Endothelial cell of umbilical vein (primary cell): Measurements from ENCODE around the gene GRM4. TPM values are rescaled to one million over a fixed set of nuclear protein-coding genes. Genes with fewer than 3 reads are reported as not detected.
"Not testable (repeated sequence)": the region's sequence is repeated elsewhere in the genome, so short reads cannot be mapped to it uniquely, and the experiment has no call there.

ENCODE experiments used
- BruUV-seq: library from RNA; stranded (reverse); fragments of 400-500 nt; replicated peaks from 2 replicates; lab custom pipeline; 2021; lab: Mats Ljungman, UMichigan
- CTCF ChIA-PET: fragments of 300-600, 350-600 bp; sonication (Branson Sonifier 250); formaldehyde crosslinking; loops from one replicate; lab custom pipeline; 2021; ENCODE audit warnings: antibody characterized with exemption, inconsistent platforms; lab: Charles Lee
- POLR2A ChIA-PET: fragments of 300-600, 350-600 bp; sonication (Branson Sonifier 250); formaldehyde crosslinking; loops from one replicate; lab custom pipeline; 2021; ENCODE audit warnings: antibody characterized with exemption, inconsistent platforms; lab: Charles Lee
- DNase-seq: peaks from one replicate; pipeline ENCODE4 v3.0.0-alpha.2; 2011; ENCODE audit warnings: low read depth, low spot score
- FAIRE-seq: peaks from 2 replicates; lab custom pipeline; 2011; peaks lifted over from hg19 to GRCh38; lab: Jason Lieb, UNC
- H2AFZ ChIP-seq: 2 replicates; pipeline ENCODE4 v1.6.0; 2012; ENCODE audit warnings: low read depth, low read length, control low read depth, inconsistent platforms
- H3K27ac ChIP-seq: 2 replicates; pipeline ENCODE4 v1.5.1; 2011; ENCODE audit warnings: low read depth, mild to moderate bottlenecking, control low read depth, low read length, moderate library complexity; ENCODE audit not compliant: insufficient read depth
- H3K27me3 ChIP-seq, 2 experiments: 2 replicates each; pipeline versions ENCODE4 v1.6.0 to v1.6.1; 2011; ENCODE audit warnings: low read length in 2 of 2, mixed read lengths in 1 of 2; ENCODE audit not compliant: control insufficient read depth in 2 of 2, insufficient read depth in 2 of 2
- H3K36me3 ChIP-seq, 2 experiments: 2 replicates in 1 of 2; 3 replicates in 1 of 2; pipeline ENCODE4 v1.5.1; 2011; ENCODE audit warnings: low read length in 2 of 2, mild to moderate bottlenecking in 1 of 2, moderate library complexity in 1 of 2; ENCODE audit not compliant: control insufficient read depth in 2 of 2, insufficient read depth in 2 of 2; ENCODE audit errors: extremely low read depth in 1 of 2
- H3K4me1 ChIP-seq: 3 replicates; pipeline ENCODE4 v1.5.1; 2011; ENCODE audit warnings: mild to moderate bottlenecking, low read length; ENCODE audit not compliant: control insufficient read depth, insufficient read depth; ENCODE audit errors: extremely low read depth
- H3K4me2 ChIP-seq: 2 replicates; pipeline ENCODE4 v1.6.1; 2011; ENCODE audit warnings: low read length, control low read depth, mixed read lengths; ENCODE audit not compliant: insufficient read depth
- H3K4me3 ChIP-seq, 3 experiments: fragments of 200-600 bp in 1 of 3; sonication (generic), shearing (Covaris generic) in 1 of 3; replicated peaks in 1 of 3; 2 replicates each; pipeline ENCODE4 v1.5.1; 2011 to 2016; ENCODE audit warnings: control low read depth in 3 of 3, low read length in 3 of 3, mild to moderate bottlenecking in 2 of 3, inconsistent platforms in 1 of 3, low read depth in 1 of 3, moderate library complexity in 1 of 3; ENCODE audit not compliant: insufficient read depth in 1 of 3
- H3K79me2 ChIP-seq: 2 replicates; pipeline ENCODE4 v1.6.0; 2012; ENCODE audit warnings: low read length, inconsistent platforms; ENCODE audit not compliant: control insufficient read depth, insufficient read depth
- H3K9ac ChIP-seq: replicated peaks from 2 replicates; pipeline ENCODE3; 2011; ENCODE audit warnings: low read length, control low read depth; ENCODE audit not compliant: insufficient read depth; ENCODE audit errors: extremely low read depth
- H3K9me1 ChIP-seq: replicated peaks from 3 replicates; pipeline ENCODE4 v1.6.0; 2011; ENCODE audit warnings: mild to moderate bottlenecking, low read length; ENCODE audit not compliant: control insufficient read depth, insufficient read depth; ENCODE audit errors: extremely low read depth
- H3K9me3 ChIP-seq: replicated peaks from 2 replicates; pipeline ENCODE4 v1.5.1; 2012; ENCODE audit warnings: low read length, inconsistent platforms; ENCODE audit not compliant: control insufficient read depth, insufficient read depth
- H4K20me1 ChIP-seq: replicated peaks from 2 replicates; pipeline ENCODE3; 2011; ENCODE audit warnings: mild to moderate bottlenecking, low read length; ENCODE audit not compliant: control insufficient read depth, insufficient read depth; ENCODE audit errors: extremely low read depth
- FOS ChIP-seq: IDR thresholded peaks from 2 replicates; pipeline ENCODE4 v1.6.1; 2011; ENCODE audit warnings: mild to moderate bottlenecking, low read length, moderate library complexity, borderline replicate concordance; ENCODE audit not compliant: insufficient read depth
- GATA2 ChIP-seq: IDR thresholded peaks from 2 replicates; pipeline ENCODE4 v1.7.0; 2011; ENCODE audit warnings: low read depth, mild to moderate bottlenecking, moderate library complexity, mixed read lengths, low read length; ENCODE audit not compliant: insufficient read length, insufficient read depth
- JUN ChIP-seq: IDR thresholded peaks from 2 replicates; pipeline ENCODE4 v1.6.1; 2011; ENCODE audit warnings: borderline replicate concordance, low read depth; ENCODE audit not compliant: insufficient read length, insufficient read depth
- MYC ChIP-seq: IDR thresholded peaks from one replicate; pipeline ENCODE4 v1.6.1; 2011; ENCODE audit warnings: mild to moderate bottlenecking, low read depth, low read length
- POLR2A ChIP-seq: IDR thresholded peaks from 2 replicates; pipeline ENCODE4 v1.6.1; 2012; ENCODE audit warnings: low read depth, mild to moderate bottlenecking, control low read depth, low read length
- dilution Hi-C: fragments of 300-500 bp; cut with MboI; formaldehyde crosslinking; loops from one replicate; pipeline ENCODE4 v1.15.0; 2019; ENCODE audit warnings: low sequenced_read_pairs; ENCODE audit not compliant: extremely low pct_ligation_motif_present
- intact Hi-C: fragments of 100-400 bp; cut with micrococcal nuclease; formaldehyde crosslinking; loops from one replicate; pipeline ENCODE4 v1.10.0; 2022
- polyA plus RNA-seq, 4 experiments: library from polyadenylated mRNA; depleted of rRNA in 3 of 4; stranded (reverse) in 3 of 4; unstranded in 1 of 4; fragments of >200 nt; gene quantifications; 2 replicates each; pipeline versions ENCODE4 v1.2.1 to v1.2.3, GENCODE V29; 2011 to 2012; ENCODE audit warnings: missing spikeins in 1 of 4
- total RNA-seq: library from RNA; stranded (reverse); gene quantifications from 2 replicates; pipeline ENCODE4 v1.2.3, GENCODE V29; 2021
- TF ChIP-seq, protein P1 (sequence below), 2 donors: IDR thresholded peaks; 1 replicate in 1 of 2; 2 replicates in 1 of 2; pipeline ENCODE4 v1.5.1; 2011; ENCODE audit warnings: low read length in 2 of 2, mild to moderate bottlenecking in 2 of 2, moderate library complexity in 2 of 2, control low read depth in 1 of 2, inconsistent platforms in 1 of 2, low read depth in 1 of 2; ENCODE audit not compliant: insufficient read depth in 1 of 2; ENCODE audit errors: extremely low read depth in 1 of 2
- TF ChIP-seq, protein P2 (sequence below): IDR thresholded peaks from 2 replicates; pipeline ENCODE4 v1.6.1; 2011; ENCODE audit not compliant: insufficient read depth, insufficient read length

GRM4 gene
- total and polyA plus RNA-seq, 2 donors (not counting 3 experiments of a cell fraction or from before 2014, with no cell fraction given) = 0.03 TPM; not detected in 1

DNA sequence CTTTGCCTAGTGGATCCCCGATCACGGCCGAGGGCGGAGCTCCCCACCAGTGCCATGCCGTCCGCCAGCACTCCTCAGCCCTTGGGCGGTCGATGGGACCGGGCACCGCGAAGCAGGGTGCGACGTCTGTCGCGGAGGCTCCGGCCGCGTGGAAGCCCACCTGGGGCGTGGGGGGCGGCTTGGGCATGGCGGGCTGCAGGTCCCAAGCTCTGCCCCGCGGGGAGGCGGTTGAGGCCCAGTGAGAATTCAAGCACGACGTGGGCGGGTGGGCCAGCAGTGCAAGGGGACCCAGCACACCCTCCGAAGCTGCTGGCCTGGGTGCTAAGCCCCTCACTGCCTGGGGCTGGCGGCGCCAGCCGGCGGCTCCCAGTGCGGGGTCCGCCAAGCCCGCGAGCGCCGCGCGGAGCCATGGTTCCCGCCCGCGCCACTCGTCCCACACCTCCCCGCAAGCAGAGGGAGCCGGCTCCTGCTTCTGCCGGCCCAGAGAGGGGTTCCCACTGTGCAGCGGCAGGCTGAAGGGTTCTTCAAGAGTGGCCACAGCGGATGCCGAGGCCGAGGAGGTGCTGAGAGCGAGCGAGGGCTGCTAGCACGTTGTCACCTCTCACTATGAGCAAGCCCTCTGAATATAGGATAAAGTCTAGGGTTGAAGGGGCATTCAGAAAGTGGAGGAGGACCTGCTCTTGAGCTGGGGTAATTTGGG, 128.6 kb downstream of the GRM4 start:
- Histone ChIP-seq H3K36me3 (no peaks in the 10 kb centered on the region), H3K4me2 (no peak overlapping the region), H3K4me1 (no peaks in the 10 kb centered on the region), H3K27ac (no peak overlapping the region), H4K20me1 (no peaks in the 10 kb centered on the region), H3K4me3 (no peak overlapping the region), H3K9ac (no peak overlapping the region), H3K79me2 (no peaks in the 10 kb centered on the region), H3K27me3 (no peaks in the 10 kb centered on the region), H3K9me1 (no peaks in the 10 kb centered on the region), H2AFZ (no peak overlapping the region), H3K9me3 (no peaks in the 10 kb centered on the region)
- no TSS peak for BruUV-seq
- FAIRE-seq (no peak), DNase-seq (no peak)
- ChIA-PET POLR2A (no interaction called here), CTCF (no interaction called here)
- dilution Hi-C loops (no loop called here), intact Hi-C loops (no loop called here)
- TF ChIP-seq POLR2A (no peak), FOS (no peak), JUN (no peak), MYC (no peak), GATA2 (no peak)
- TF ChIP-seq, protein P1, sequence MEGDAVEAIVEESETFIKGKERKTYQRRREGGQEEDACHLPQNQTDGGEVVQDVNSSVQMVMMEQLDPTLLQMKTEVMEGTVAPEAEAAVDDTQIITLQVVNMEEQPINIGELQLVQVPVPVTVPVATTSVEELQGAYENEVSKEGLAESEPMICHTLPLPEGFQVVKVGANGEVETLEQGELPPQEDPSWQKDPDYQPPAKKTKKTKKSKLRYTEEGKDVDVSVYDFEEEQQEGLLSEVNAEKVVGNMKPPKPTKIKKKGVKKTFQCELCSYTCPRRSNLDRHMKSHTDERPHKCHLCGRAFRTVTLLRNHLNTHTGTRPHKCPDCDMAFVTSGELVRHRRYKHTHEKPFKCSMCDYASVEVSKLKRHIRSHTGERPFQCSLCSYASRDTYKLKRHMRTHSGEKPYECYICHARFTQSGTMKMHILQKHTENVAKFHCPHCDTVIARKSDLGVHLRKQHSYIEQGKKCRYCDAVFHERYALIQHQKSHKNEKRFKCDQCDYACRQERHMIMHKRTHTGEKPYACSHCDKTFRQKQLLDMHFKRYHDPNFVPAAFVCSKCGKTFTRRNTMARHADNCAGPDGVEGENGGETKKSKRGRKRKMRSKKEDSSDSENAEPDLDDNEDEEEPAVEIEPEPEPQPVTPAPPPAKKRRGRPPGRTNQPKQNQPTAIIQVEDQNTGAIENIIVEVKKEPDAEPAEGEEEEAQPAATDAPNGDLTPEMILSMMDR (IDR thresholded peaks at IDR 0.05; ENCODE audit: extremely low read depth in 1 of 2, insufficient read depth in 1 of 2, low read depth in 1 of 2, low read length in 2 of 2) = no peak
- TF ChIP-seq, protein P2, sequence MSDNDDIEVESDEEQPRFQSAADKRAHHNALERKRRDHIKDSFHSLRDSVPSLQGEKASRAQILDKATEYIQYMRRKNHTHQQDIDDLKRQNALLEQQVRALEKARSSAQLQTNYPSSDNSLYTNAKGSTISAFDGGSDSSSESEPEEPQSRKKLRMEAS = no peak

DNA sequence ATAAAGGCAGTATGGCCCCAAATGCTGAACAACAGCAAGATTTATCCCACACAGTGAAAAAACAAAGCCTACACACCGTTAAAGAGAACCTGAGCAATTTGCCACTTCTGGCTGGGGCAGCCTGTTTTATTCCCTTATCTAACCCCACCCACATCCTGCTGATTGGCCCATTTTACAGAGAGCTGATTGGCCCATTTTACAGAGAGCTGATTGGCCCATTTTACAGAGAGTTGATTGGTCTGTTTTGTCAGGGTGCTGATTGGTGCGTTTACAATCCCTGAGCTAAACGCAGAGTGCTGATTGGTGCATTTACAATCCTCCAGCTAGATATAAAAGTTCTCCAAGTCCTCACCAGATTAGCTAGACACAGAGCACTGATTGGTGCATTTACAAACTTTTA, 129.3 kb downstream of the GRM4 start:
- H3K9ac ChIP-seq, H3K4me2 ChIP-seq, H3K4me3 ChIP-seq, CTCF ChIA-PET, H4K20me1 ChIP-seq, H3K27ac ChIP-seq, H3K36me3 ChIP-seq, H3K9me1 ChIP-seq, FAIRE-seq, dilution Hi-C loops, DNase-seq, H3K27me3 ChIP-seq, intact Hi-C loops, H3K79me2 ChIP-seq, H2AFZ ChIP-seq, BruUV-seq, H3K4me1 ChIP-seq, H3K9me3 ChIP-seq, POLR2A ChIA-PET: not testable (repeated sequence)
